HepG2 (cell line): ENCODE measurements around the gene ZBTB7B. TPM values are rescaled to one million over a fixed set of nuclear protein-coding genes. Genes with fewer than 3 reads are reported as not detected.

Experiments used
- CBX1 ChIP-seq: IDR thresholded peaks from one replicate; pipeline ENCODE4 v1.6.1; 2016; ENCODE audit warnings: antibody characterized with exemption, low read depth
- ESRRA ChIP-seq: sonication (generic); formaldehyde crosslinking; IDR thresholded peaks from 2 replicates; pipeline ENCODE4 v1.5.1; 2020; ENCODE audit warnings: mild to moderate bottlenecking, low read depth, missing genetic modification reagents
- HNF4G ChIP-seq, 2 experiments: sonication (generic) in 1 of 2; formaldehyde crosslinking in 1 of 2; IDR thresholded peaks; 2 replicates each; pipeline versions ENCODE4 v1.4.0 to v1.6.1; 2011 to 2020; ENCODE audit warnings: borderline replicate concordance in 2 of 2, low read depth in 2 of 2, mild to moderate bottlenecking in 2 of 2, low read length in 1 of 2, missing genetic modification reagents in 1 of 2, moderate library complexity in 1 of 2
- MED1 ChIP-seq: sonication (generic); formaldehyde crosslinking; IDR thresholded peaks from 2 replicates; pipeline ENCODE4 v1.4.0; 2020; ENCODE audit warnings: missing genetic modification reagents
- MYC ChIP-seq: sonication (generic); formaldehyde crosslinking; IDR thresholded peaks from 2 replicates; pipeline ENCODE4 v1.9.0; 2021; ENCODE audit warnings: missing genetic modification reagents, borderline replicate concordance
- NAIF1 ChIP-seq: sonication (generic); formaldehyde crosslinking; IDR thresholded peaks from 2 replicates; pipeline ENCODE4 v1.5.0; 2020; ENCODE audit warnings: mild to moderate bottlenecking, missing genetic modification reagents, borderline replicate concordance
- NFIC ChIP-seq: IDR thresholded peaks from 2 replicates; pipeline ENCODE4 v1.6.1; 2012; ENCODE audit warnings: mild to moderate bottlenecking, low read length, inconsistent platforms
- NFYB ChIP-seq: sonication (generic); formaldehyde crosslinking; IDR thresholded peaks from 2 replicates; pipeline ENCODE4 v1.4.0; 2020; ENCODE audit warnings: missing genetic modification reagents
- POLR2AphosphoS5 ChIP-seq: IDR thresholded peaks from 2 replicates; pipeline ENCODE4 v1.6.1; 2012; ENCODE audit warnings: low read depth, low read length
- RXRB ChIP-seq: IDR thresholded peaks from 2 replicates; pipeline ENCODE4 v1.6.1; 2016; ENCODE audit warnings: borderline replicate concordance, missing genetic modification reagents, missing compliant biosample characterization
- SMAD1 ChIP-seq: sonication (generic); formaldehyde crosslinking; IDR thresholded peaks from 2 replicates; pipeline ENCODE4 v1.4.0; 2020; ENCODE audit warnings: missing genetic modification reagents, low read depth, mild to moderate bottlenecking, borderline replicate concordance
- SRY ChIP-seq: sonication (generic); formaldehyde crosslinking; IDR thresholded peaks from 2 replicates; pipeline ENCODE4 v1.8.0; 2022; ENCODE audit warnings: mild to moderate bottlenecking, missing genetic modification reagents
- UBTF ChIP-seq: sonication (generic); formaldehyde crosslinking; IDR thresholded peaks from 2 replicates; pipeline ENCODE4 v1.4.0; 2020; ENCODE audit warnings: mild to moderate bottlenecking, missing genetic modification reagents
- ZFX ChIP-seq: sonication (generic); formaldehyde crosslinking; IDR thresholded peaks from 2 replicates; pipeline ENCODE4 v1.4.0; 2020; ENCODE audit warnings: mild to moderate bottlenecking, low read depth, missing genetic modification reagents, moderate library complexity
- ZNF205 ChIP-seq: IDR thresholded peaks from 2 replicates; pipeline ENCODE4 v1.6.1; 2018; ENCODE audit warnings: missing biosample characterization, missing genetic modification reagents
- ZNF501 ChIP-seq: sonication (generic); formaldehyde crosslinking; IDR thresholded peaks from 2 replicates; pipeline ENCODE4 v1.5.1; 2020; ENCODE audit warnings: mild to moderate bottlenecking, moderate library complexity, missing genetic modification reagents
- ZNF562 ChIP-seq: sonication (generic); formaldehyde crosslinking; IDR thresholded peaks from 2 replicates; pipeline ENCODE4 v1.8.0; 2022; ENCODE audit warnings: missing genetic modification reagents, borderline replicate concordance
- ZNF564 ChIP-seq: sonication (generic); formaldehyde crosslinking; IDR thresholded peaks from 2 replicates; pipeline ENCODE4 v1.8.1; 2023; ENCODE audit warnings: mild to moderate bottlenecking, missing genetic modification reagents
- ZNF574 ChIP-seq: sonication (generic); formaldehyde crosslinking; IDR thresholded peaks from 2 replicates; pipeline ENCODE4 v1.4.0; 2020; ENCODE audit warnings: missing genetic modification reagents
- ZNF616 ChIP-seq: sonication (generic); formaldehyde crosslinking; IDR thresholded peaks from 2 replicates; pipeline ENCODE4 v1.5.0; 2020; ENCODE audit warnings: low read depth, mild to moderate bottlenecking, missing genetic modification reagents
- ZNF629 ChIP-seq: sonication (generic); formaldehyde crosslinking; conservative IDR thresholded peaks from 2 replicates; pipeline ENCODE4 v1.5.0; 2020; ENCODE audit warnings: missing genetic modification reagents
- ZNF713 ChIP-seq: sonication (generic); formaldehyde crosslinking; IDR thresholded peaks from 2 replicates; pipeline ENCODE4 v1.4.0; 2020; ENCODE audit warnings: mild to moderate bottlenecking, missing genetic modification reagents
- ZNF878 ChIP-seq: sonication (generic); formaldehyde crosslinking; IDR thresholded peaks from 2 replicates; pipeline ENCODE4 v1.8.1; 2023; ENCODE audit warnings: mild to moderate bottlenecking, missing genetic modification reagents, moderate library complexity
- polyA plus RNA-seq, 8 experiments: library from polyadenylated mRNA; depleted of rRNA in 3 of 8; stranded (reverse) in 7 of 8; unstranded in 1 of 8; fragments of >200 nt; fragmentation: Illumina TruSeq in 4 of 8; extraction: Trizol in 4 of 8; gene quantifications; 2 replicates each; pipeline versions ENCODE4 v1.2.1 to v1.2.3, GENCODE V29; 2011 to 2016; ENCODE audit warnings: low read depth in 4 of 8, missing spikeins in 1 of 8, mixed read lengths in 1 of 8; ENCODE audit not compliant: insufficient read depth in 1 of 8
- total RNA-seq, 5 experiments: library from RNA; depleted of rRNA; stranded (reverse); fragments of >200 nt; fragmentation: Illumina TruSeq; extraction: Trizol; gene quantifications; 2 replicates each; pipeline ENCODE4 v1.2.3, GENCODE V29; 2016; ENCODE audit warnings: low read depth in 1 of 5
- TF ChIP-seq, protein P1 (sequence below): sonication (generic); formaldehyde crosslinking; IDR thresholded peaks from 2 replicates; pipeline ENCODE4 v1.5.0; 2020; ENCODE audit warnings: missing genetic modification reagents, mild to moderate bottlenecking, borderline replicate concordance

ZBTB7B gene
- total and polyA plus RNA-seq, 2 of the 13 experiments (the other 11 are each of a cell fraction or from before 2014, with no cell fraction given), result 15.5 to 17.5 TPM

- TF ChIP-seq ZNF616 (no peak), ZNF205 (CRISPR knock-in tag) (no peak), HNF4G (IDR thresholded peaks at IDR 0.05; ENCODE audit: borderline replicate concordance, low read depth, low read length) (no peak; the same call in 1 of the 2 replicates), HNF4G (CRISPR knock-in tag; IDR thresholded peaks at IDR 0.05; ENCODE audit: borderline replicate concordance, low read depth) (0 out of 2 replicates have a peak, but pooled peaks have one; percentile 33), UBTF (CRISPR knock-in tag) (peak; percentile 40), ZFX (CRISPR knock-in tag) (peak; percentile 85), POLR2AphosphoS5 (peak; percentile 96), NFYB (CRISPR knock-in tag) (peak; percentile 69), SMAD1 (CRISPR knock-in tag) (0 out of 2 replicates have a peak, but pooled peaks have one; percentile 68), MED1 (peak; percentile 42; the same call in 1 of the 2 replicates), ESRRA (no peak), ZNF501 (CRISPR knock-in tag) (no peak), NAIF1 (CRISPR knock-in tag) (no peak), MYC (CRISPR knock-in tag) (no peak), ZNF878 (no peak), ZNF574 (CRISPR knock-in tag) (peak; percentile 46; the same call in 1 of the 2 replicates), ZNF564 (CRISPR knock-in tag) (no peak), RXRB (CRISPR knock-in tag) (no peak), CBX1 (peak; percentile 49), SRY (CRISPR knock-in tag) (peak; percentile 49; the same call in 1 of the 2 replicates), ZNF629 (no peak), ZNF562 (CRISPR knock-in tag) (no peak), NFIC (no peak), ZNF713 (0 out of 2 replicates have a peak, but pooled peaks have one; percentile 64)
- TF ChIP-seq, protein P1, sequence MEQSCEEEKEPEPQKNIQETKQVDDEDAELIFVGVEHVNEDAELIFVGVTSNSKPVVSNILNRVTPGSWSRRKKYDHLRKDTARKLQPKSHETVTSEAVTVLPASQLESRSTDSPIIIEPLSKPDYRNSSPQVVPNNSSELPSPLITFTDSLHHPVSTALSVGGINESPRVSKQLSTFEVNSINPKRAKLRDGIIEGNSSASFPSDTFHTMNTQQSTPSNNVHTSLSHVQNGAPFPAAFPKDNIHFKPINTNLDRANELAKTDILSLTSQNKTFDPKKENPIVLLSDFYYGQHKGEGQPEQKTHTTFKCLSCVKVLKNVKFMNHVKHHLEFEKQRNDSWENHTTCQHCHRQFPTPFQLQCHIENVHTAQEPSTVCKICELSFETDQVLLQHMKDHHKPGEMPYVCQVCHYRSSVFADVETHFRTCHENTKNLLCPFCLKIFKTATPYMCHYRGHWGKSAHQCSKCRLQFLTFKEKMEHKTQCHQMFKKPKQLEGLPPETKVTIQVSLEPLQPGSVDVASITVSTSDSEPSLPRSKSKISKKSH, result 0 out of 2 replicates have a peak, but pooled peaks have one; percentile 60
Observed at GRCh38 chr1:155063550-155064110, 61.0 kb downstream of the ZBTB7B start, which contains the start of gene EFNA4 (continued).
